K562 (cell line): ENCODE data around the gene SMU1. TPM values are rescaled to one million over a fixed set of nuclear protein-coding genes. Genes with fewer than 3 reads are reported as not detected.

Source experiments
- ATAC-seq: fragments of 200-7000 bp; cut with Tn5 transposase; 3 replicates; pipeline ENCODE4 v1.9.1; 2020; ENCODE audit warnings: moderate library complexity
- BruUV-seq: library from RNA; stranded (reverse); fragments of 400-500 nt; replicated peaks from 2 replicates; lab custom pipeline; 2021; lab: Mats Ljungman, UMichigan
- CTCF ChIA-PET: fragments of 300-600 bp; formaldehyde crosslinking; extraction: SDS; loops from one replicate; lab custom pipeline; 2021; ENCODE audit warnings: low intra/inter-chr PET ratio; lab: Yijun Ruan, JAX
- POLR2A ChIA-PET: fragments of 300-600, 350-650 bp; sonication (Branson Sonifier 250); formaldehyde crosslinking; extraction: SDS; loops from one replicate; lab custom pipeline; 2021; ENCODE audit warnings: antibody characterized with exemption, inconsistent platforms; lab: Yijun Ruan, JAX
- DNase-seq, 4 experiments: peaks; one replicate each; pipeline versions ENCODE4 v3.0.0 to v3.0.0-alpha.2; 2011 to 2018; ENCODE audit warnings: low spot score in 3 of 4, mixed read lengths in 3 of 4; ENCODE audit errors: extremely low read depth in 1 of 4
- FAIRE-seq: peaks from 2 replicates; lab custom pipeline; 2011; peaks lifted over from hg19 to GRCh38; lab: Jason Lieb, UNC
- H2AFZ ChIP-seq: 2 replicates; pipeline ENCODE4 v1.6.0; 2011; ENCODE audit warnings: low read depth, low read length, control low read depth, inconsistent platforms
- H3K27ac ChIP-seq: fragments of 200-600 bp; 3 replicates; pipeline ENCODE4 v1.8.0; 2011; ENCODE audit warnings: low read depth, mild to moderate bottlenecking, control low read depth, inconsistent platforms, low read length, moderate library complexity, mixed read lengths; ENCODE audit errors: extremely low read depth
- H3K27me3 ChIP-seq, 2 experiments: fragments of 300-600 bp in 1 of 2; 2 replicates in 1 of 2; 3 replicates in 1 of 2; pipeline versions ENCODE4 v1.6.0 to v1.8.0; 2011; ENCODE audit warnings: inconsistent platforms in 2 of 2, low read length in 2 of 2, mild to moderate bottlenecking in 1 of 2, mixed read lengths in 1 of 2, moderate library complexity in 1 of 2; ENCODE audit not compliant: control insufficient read depth in 2 of 2, insufficient read depth in 2 of 2
- H3K36me3 ChIP-seq: fragments of 300-600 bp; 3 replicates; pipeline ENCODE4 v1.8.0; 2011; ENCODE audit warnings: mild to moderate bottlenecking, low read length, inconsistent platforms; ENCODE audit not compliant: control insufficient read depth, insufficient read depth
- H3K4me1 ChIP-seq, 2 experiments: fragments of 200-600 bp in 1 of 2; replicated peaks in 1 of 2; 2 replicates in 1 of 2; 3 replicates in 1 of 2; pipeline versions ENCODE4 v1.5.1 to v1.8.0; 2011; ENCODE audit warnings: inconsistent platforms in 2 of 2, low read length in 2 of 2, mild to moderate bottlenecking in 1 of 2, mixed read lengths in 1 of 2, moderate library complexity in 1 of 2; ENCODE audit not compliant: control insufficient read depth in 2 of 2, insufficient read depth in 2 of 2
- H3K4me2 ChIP-seq: 2 replicates; pipeline ENCODE4 v1.6.1; 2011; ENCODE audit warnings: low read length, control low read depth, inconsistent platforms, mixed read lengths; ENCODE audit not compliant: insufficient read depth
- H3K4me3 ChIP-seq: fragments of 200-600 bp; sonication (generic), shearing (Covaris generic); 2 replicates; pipeline ENCODE4 v1.5.1; 2016; ENCODE audit warnings: control low read depth, inconsistent platforms
- H3K79me2 ChIP-seq: fragments of 200-600 bp; 3 replicates; pipeline ENCODE4 v1.8.0; 2011; ENCODE audit warnings: low read length, inconsistent platforms; ENCODE audit not compliant: control insufficient read depth, insufficient read depth
- H3K9ac ChIP-seq, 2 experiments: 2 replicates each; pipeline versions ENCODE4 v1.6.0 to v1.6.1; 2011; ENCODE audit warnings: low read depth in 2 of 2, low read length in 2 of 2, control low read depth in 1 of 2, inconsistent platforms in 1 of 2, mild to moderate bottlenecking in 1 of 2, mixed read lengths in 1 of 2; ENCODE audit not compliant: insufficient read depth in 1 of 2
- H3K9me1 ChIP-seq: one replicate; pipeline ENCODE4 v1.6.0; 2011; ENCODE audit warnings: inconsistent platforms, mild to moderate bottlenecking, low read length, moderate library complexity; ENCODE audit not compliant: control insufficient read depth, insufficient read depth
- H3K9me3 ChIP-seq: replicated peaks from 2 replicates; pipeline ENCODE4 v1.5.1; 2011; ENCODE audit warnings: low read depth, low read length, inconsistent platforms; ENCODE audit not compliant: control insufficient read depth, insufficient read depth
- H4K20me1 ChIP-seq: replicated peaks from 2 replicates; pipeline ENCODE4 v1.6.1; 2011; ENCODE audit warnings: low read length, inconsistent platforms, mixed read lengths; ENCODE audit not compliant: control insufficient read depth, insufficient read depth
- BRF1 ChIP-seq: IDR thresholded peaks from 3 replicates; pipeline ENCODE4 v1.6.1; 2011; ENCODE audit warnings: borderline replicate concordance, mild to moderate bottlenecking; ENCODE audit not compliant: insufficient read length; ENCODE audit errors: extremely low read depth
- GTF2A2 ChIP-seq: IDR thresholded peaks from 2 replicates; pipeline ENCODE4 v1.6.1; 2016; ENCODE audit warnings: mild to moderate bottlenecking, missing genetic modification characterization, missing compliant biosample characterization
- HIVEP1 ChIP-seq: fragments of 250-450 bp; sonication (Bioruptor Pico); IDR thresholded peaks from 2 replicates; pipeline ENCODE4 v1.4.0; 2020; ENCODE audit warnings: mild to moderate bottlenecking
- KLF13 ChIP-seq: fragments of 450-650 bp; IDR thresholded peaks from 2 replicates; pipeline ENCODE4 v1.6.1; 2016; ENCODE audit warnings: missing genetic modification characterization, low read depth, mild to moderate bottlenecking, missing compliant biosample characterization, moderate library complexity, borderline replicate concordance
- KLF6 ChIP-seq: fragments of 250-450 bp; sonication (Bioruptor Pico); IDR thresholded peaks from 2 replicates; pipeline ENCODE4 v1.4.0; 2020; ENCODE audit warnings: mild to moderate bottlenecking, moderate library complexity, borderline replicate concordance
- MCM5 ChIP-seq: fragments of 450-650 bp; IDR thresholded peaks from 2 replicates; pipeline ENCODE4 v1.6.1; 2016; ENCODE audit warnings: low read depth
- NONO ChIP-seq, 2 experiments: fragments of 200-400 bp in 1 of 2; fragments of 450-650 bp in 1 of 2; formaldehyde crosslinking in 1 of 2; IDR thresholded peaks; 2 replicates each; pipeline ENCODE4 v1.6.1; 2017; ENCODE audit warnings: low read depth in 2 of 2, mild to moderate bottlenecking in 2 of 2, moderate library complexity in 2 of 2, low read length in 1 of 2
- NR2C2 ChIP-seq, 2 experiments: fragments of 200-800 bp in 1 of 2; sonication (Bioruptor generic) in 1 of 2; sonication (generic) in 1 of 2; formaldehyde crosslinking in 1 of 2; IDR thresholded peaks; 2 replicates each; pipeline versions ENCODE4 v1.6.1 to v1.8.0; 2016 to 2022; ENCODE audit warnings: mild to moderate bottlenecking in 1 of 2, missing compliant biosample characterization in 1 of 2, missing genetic modification characterization in 1 of 2, missing genetic modification reagents in 1 of 2
- RFX5 ChIP-seq: IDR thresholded peaks from 2 replicates; pipeline ENCODE4 v1.6.1; 2011; ENCODE audit warnings: low read depth, mild to moderate bottlenecking, improper control_type of control experiment, low read length
- SREBF2 ChIP-seq: sonication (generic); formaldehyde crosslinking; IDR thresholded peaks from 2 replicates; pipeline ENCODE4 v1.4.0; 2020; ENCODE audit warnings: mild to moderate bottlenecking, missing genetic modification reagents
- U2AF1 ChIP-seq: fragments of 200-400 bp; formaldehyde crosslinking; optimal IDR thresholded peaks from 2 replicates; pipeline ENCODE3; 2017; ENCODE audit warnings: mild to moderate bottlenecking, low read depth, low read length, moderate library complexity
- ZNF551 ChIP-seq: fragments of 250-450 bp; sonication (Bioruptor Pico); IDR thresholded peaks from 2 replicates; pipeline ENCODE4 v1.5.0; 2021; ENCODE audit warnings: mild to moderate bottlenecking, moderate library complexity
- WGBS: fragments of 100-300 bp; shearing (Covaris generic); methylation state at CpG from one replicate; pipeline ENCODE4 v1.1.6; 2016; ENCODE audit warnings: low coverage, mixed read lengths; ENCODE audit not compliant: insufficient coverage; ENCODE audit errors: missing lambda C conversion rate; 5-methylcytosine and 5-hydroxymethylcytosine counted together
- in situ Hi-C: fragments of 300-500 bp; cut with MboI; formaldehyde crosslinking; loops from 4 replicates; pipeline ENCODE4 v1.15.0; 2018; ENCODE audit warnings: inconsistent platforms, mixed read lengths
- intact Hi-C: fragments of 100-400 bp; cut with micrococcal nuclease; formaldehyde crosslinking; loops from 2 replicates; pipeline ENCODE4 v1.14.2; 2022
- polyA plus RNA-seq, 8 experiments: library from polyadenylated mRNA; depleted of rRNA in 4 of 8; stranded (reverse) in 5 of 8; unstranded in 3 of 8; fragments of >200 nt; fragmentation: Nextera tagmentation in 2 of 8; fragmentation: Illumina TruSeq in 1 of 8; extraction: Ambion mirVana in 2 of 8; extraction: Trizol in 1 of 8; gene quantifications; 2 replicates each; pipeline versions ENCODE4 v1.2.1 to v1.2.3, GENCODE V29; 2011 to 2014; ENCODE audit warnings: inconsistent platforms in 1 of 8, missing spikeins in 1 of 8
- total RNA-seq, 7 experiments: library from RNA; depleted of rRNA in 6 of 7; stranded (reverse); fragments of >200 nt in 6 of 7; fragmentation: Illumina TruSeq in 2 of 7; extraction: Trizol in 2 of 7; gene quantifications; 2 replicates each; pipeline versions ENCODE4 v1.2.1 to v1.2.3, GENCODE V29; 2011 to 2021; ENCODE audit warnings: low replicate concordance in 1 of 7
- TF ChIP-seq, protein P1 (sequence below): IDR thresholded peaks from 2 replicates; pipeline ENCODE4 v1.6.1; 2011; ENCODE audit not compliant: insufficient read length; ENCODE audit errors: extremely low read depth
- TF ChIP-seq, protein P2 (sequence below): IDR thresholded peaks from 3 replicates; pipeline ENCODE4 v1.6.1; 2011; ENCODE audit warnings: borderline replicate concordance, mild to moderate bottlenecking, moderate library complexity; ENCODE audit not compliant: insufficient read length; ENCODE audit errors: extremely low read depth
- TF ChIP-seq, protein P3 (sequence below): sonication (generic); formaldehyde crosslinking; IDR thresholded peaks from 2 replicates; pipeline ENCODE4 v1.5.0; 2020; ENCODE audit warnings: missing genetic modification reagents
- TF ChIP-seq, protein P4 (sequence below): fragments of 250-450 bp; sonication (Bioruptor Pico); IDR thresholded peaks from 2 replicates; pipeline ENCODE4 v1.5.0; 2022; ENCODE audit warnings: mild to moderate bottlenecking

Gene SMU1
- total and polyA plus RNA-seq, 9 of the 15 experiments (the other 6 are each of a cell fraction or from before 2014, with no cell fraction given) = 13.2 to 33.4 (median 20.7) TPM

DNA sequence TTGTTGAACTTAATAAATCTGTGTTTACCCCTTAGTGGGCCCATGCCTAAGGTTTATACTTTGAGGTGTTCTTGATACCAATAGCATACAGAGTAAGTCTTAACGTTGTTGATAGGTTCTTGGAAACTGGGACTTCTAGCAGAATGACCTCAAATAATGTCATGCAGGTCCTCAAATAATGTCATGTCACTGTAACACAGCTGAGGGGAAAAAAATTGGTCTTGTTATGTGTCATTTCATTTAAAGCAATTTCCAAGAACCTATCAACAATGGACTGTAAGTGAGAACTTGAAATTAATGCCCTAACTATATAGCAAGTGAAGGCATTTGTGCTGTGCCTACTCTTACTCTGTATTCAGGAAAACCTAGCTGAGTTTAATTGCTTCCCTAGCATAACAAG is 44.2 kb downstream of the SMU1 start:
- Histone ChIP-seq H3K9me1 (no peaks in the 10 kb centered on the region), H3K9me3 (no peaks in the 10 kb centered on the region), H3K9ac (no peak overlapping the region), H3K27me3 (no peaks in the 10 kb centered on the region), H3K4me2 (no peak overlapping the region), H3K79me2 (peaks cover 59% of the 10 kb centered on the region), H3K36me3 (peaks cover 97% of the 10 kb centered on the region), H2AFZ (no peak overlapping the region), H4K20me1 (0 out of 2 replicates have a peak, but pooled peaks cover 6% of the 10 kb centered on the region), H3K4me1 (peaks cover 0 to 6% of the 10 kb centered on the region in 2 experiments; a peak in 4 of 5 replicates), H3K4me3 (no peak overlapping the region), H3K27ac (no peak overlapping the region)
- 63% methylated on average over 1 of the region's 1 CpG for WGBS
- no TSS peak for BruUV-seq
- DNase-seq = no peak
- in situ Hi-C loops = no loop called here
- intact Hi-C loops = no loop called here
- CTCF ChIA-PET = no interaction called here
- POLR2A ChIA-PET = no interaction called here
- FAIRE-seq = no peak
- no peak for ATAC-seq
- no peak for TF ChIP-seq ZNF551
- TF ChIP-seq KLF6 = no peak
- no peak for TF ChIP-seq NONO (IDR thresholded peaks at IDR 0.05; ENCODE audit: low read depth in 2 of 2, low read length in 1 of 2)
- no peak for TF ChIP-seq RFX5
- TF ChIP-seq BRF1 = no peak
- TF ChIP-seq GTF2A2 (tag) = no peak
- TF ChIP-seq, protein P1, sequence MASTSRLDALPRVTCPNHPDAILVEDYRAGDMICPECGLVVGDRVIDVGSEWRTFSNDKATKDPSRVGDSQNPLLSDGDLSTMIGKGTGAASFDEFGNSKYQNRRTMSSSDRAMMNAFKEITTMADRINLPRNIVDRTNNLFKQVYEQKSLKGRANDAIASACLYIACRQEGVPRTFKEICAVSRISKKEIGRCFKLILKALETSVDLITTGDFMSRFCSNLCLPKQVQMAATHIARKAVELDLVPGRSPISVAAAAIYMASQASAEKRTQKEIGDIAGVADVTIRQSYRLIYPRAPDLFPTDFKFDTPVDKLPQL = no peak
- TF ChIP-seq, protein P2, sequence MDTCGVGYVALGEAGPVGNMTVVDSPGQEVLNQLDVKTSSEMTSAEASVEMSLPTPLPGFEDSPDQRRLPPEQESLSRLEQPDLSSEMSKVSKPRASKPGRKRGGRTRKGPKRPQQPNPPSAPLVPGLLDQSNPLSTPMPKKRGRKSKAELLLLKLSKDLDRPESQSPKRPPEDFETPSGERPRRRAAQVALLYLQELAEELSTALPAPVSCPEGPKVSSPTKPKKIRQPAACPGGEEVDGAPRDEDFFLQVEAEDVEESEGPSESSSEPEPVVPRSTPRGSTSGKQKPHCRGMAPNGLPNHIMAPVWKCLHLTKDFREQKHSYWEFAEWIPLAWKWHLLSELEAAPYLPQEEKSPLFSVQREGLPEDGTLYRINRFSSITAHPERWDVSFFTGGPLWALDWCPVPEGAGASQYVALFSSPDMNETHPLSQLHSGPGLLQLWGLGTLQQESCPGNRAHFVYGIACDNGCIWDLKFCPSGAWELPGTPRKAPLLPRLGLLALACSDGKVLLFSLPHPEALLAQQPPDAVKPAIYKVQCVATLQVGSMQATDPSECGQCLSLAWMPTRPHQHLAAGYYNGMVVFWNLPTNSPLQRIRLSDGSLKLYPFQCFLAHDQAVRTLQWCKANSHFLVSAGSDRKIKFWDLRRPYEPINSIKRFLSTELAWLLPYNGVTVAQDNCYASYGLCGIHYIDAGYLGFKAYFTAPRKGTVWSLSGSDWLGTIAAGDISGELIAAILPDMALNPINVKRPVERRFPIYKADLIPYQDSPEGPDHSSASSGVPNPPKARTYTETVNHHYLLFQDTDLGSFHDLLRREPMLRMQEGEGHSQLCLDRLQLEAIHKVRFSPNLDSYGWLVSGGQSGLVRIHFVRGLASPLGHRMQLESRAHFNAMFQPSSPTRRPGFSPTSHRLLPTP = no peak
- TF ChIP-seq, protein P3, sequence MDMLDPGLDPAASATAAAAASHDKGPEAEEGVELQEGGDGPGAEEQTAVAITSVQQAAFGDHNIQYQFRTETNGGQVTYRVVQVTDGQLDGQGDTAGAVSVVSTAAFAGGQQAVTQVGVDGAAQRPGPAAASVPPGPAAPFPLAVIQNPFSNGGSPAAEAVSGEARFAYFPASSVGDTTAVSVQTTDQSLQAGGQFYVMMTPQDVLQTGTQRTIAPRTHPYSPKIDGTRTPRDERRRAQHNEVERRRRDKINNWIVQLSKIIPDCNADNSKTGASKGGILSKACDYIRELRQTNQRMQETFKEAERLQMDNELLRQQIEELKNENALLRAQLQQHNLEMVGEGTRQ (CRISPR knock-in tag) = no peak
- TF ChIP-seq HIVEP1 (CRISPR knock-in tag) = no peak
- no peak for TF ChIP-seq KLF13 (tag)
- TF ChIP-seq SREBF2 (CRISPR knock-in tag) = no peak
- TF ChIP-seq MCM5 = no peak
- no peak for TF ChIP-seq U2AF1
- TF ChIP-seq, protein P4, sequence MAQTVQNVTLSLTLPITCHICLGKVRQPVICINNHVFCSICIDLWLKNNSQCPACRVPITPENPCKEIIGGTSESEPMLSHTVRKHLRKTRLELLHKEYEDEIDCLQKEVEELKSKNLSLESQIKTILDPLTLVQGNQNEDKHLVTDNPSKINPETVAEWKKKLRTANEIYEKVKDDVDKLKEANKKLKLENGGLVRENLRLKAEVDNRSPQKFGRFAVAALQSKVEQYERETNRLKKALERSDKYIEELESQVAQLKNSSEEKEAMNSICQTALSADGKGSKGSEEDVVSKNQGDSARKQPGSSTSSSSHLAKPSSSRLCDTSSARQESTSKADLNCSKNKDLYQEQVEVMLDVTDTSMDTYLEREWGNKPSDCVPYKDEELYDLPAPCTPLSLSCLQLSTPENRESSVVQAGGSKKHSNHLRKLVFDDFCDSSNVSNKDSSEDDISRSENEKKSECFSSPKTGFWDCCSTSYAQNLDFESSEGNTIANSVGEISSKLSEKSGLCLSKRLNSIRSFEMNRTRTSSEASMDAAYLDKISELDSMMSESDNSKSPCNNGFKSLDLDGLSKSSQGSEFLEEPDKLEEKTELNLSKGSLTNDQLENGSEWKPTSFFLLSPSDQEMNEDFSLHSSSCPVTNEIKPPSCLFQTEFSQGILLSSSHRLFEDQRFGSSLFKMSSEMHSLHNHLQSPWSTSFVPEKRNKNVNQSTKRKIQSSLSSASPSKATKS = no peak
- TF ChIP-seq NR2C2 (CRISPR knock-in tag; IDR thresholded peaks at IDR 0.05) = no peak
- no peak for TF ChIP-seq NR2C2 (tag; IDR thresholded peaks at IDR 0.05)
